ENCODE results near the gene AGFG1.

Gene AGFG1

GRCh38 chr2:227471924-227472264 is at the start of gene AGFG1:
Gene AGFG1 (plus strand): TSS chr2:227472156. CDS start chr2:227472422, 266 bp downstream.
- DNase-seq (ENCODE audit: low read depth): no peak
- H3K4me3 ChIP-seq (ENCODE audit: low read length): peak within 1 kb of the TSS; percentile 85
- peak; percentile 99 for TF ChIP-seq CTCF (conservative IDR thresholded peaks at IDR 0.05; ENCODE audit: low read depth, low read length)

- TF ChIP-seq CTCF (conservative IDR thresholded peaks at IDR 0.05; ENCODE audit: low read depth, low read length): no peak
- no peak for DNase-seq (ENCODE audit: low read depth)
- no peak overlapping the region for H3K4me3 ChIP-seq (ENCODE audit: low read length)
Measured at GRCh38 chr2:227423656-227424499, 48.1 kb upstream of the AGFG1 start.

- no peak overlapping the region for H3K4me3 ChIP-seq (ENCODE audit: low read length)
- TF ChIP-seq CTCF (conservative IDR thresholded peaks at IDR 0.05; ENCODE audit: low read depth, low read length): no peak
- DNase-seq (ENCODE audit: low read depth): no peak
Measured at GRCh38 chr2:227428731-227429285, 43.1 kb upstream of the AGFG1 start.

GRCh38 chr2:227430639-227431038 is 41.3 kb upstream of the AGFG1 start:
- no peak overlapping the region for H3K4me3 ChIP-seq (ENCODE audit: low read length)
- no peak for DNase-seq (ENCODE audit: low read depth)
- no peak for TF ChIP-seq CTCF (conservative IDR thresholded peaks at IDR 0.05; ENCODE audit: low read depth, low read length)

- H3K4me3 ChIP-seq (ENCODE audit: low read length): no peak overlapping the region
- no peak for TF ChIP-seq CTCF (conservative IDR thresholded peaks at IDR 0.05; ENCODE audit: low read depth, low read length)
- DNase-seq (ENCODE audit: low read depth): no peak
Measured at GRCh38 chr2:227433171-227433570, 38.8 kb upstream of the AGFG1 start.

- no peak for DNase-seq (ENCODE audit: low read depth)
- no peak for TF ChIP-seq CTCF (conservative IDR thresholded peaks at IDR 0.05; ENCODE audit: low read depth, low read length)
Measured at GRCh38 chr2:227436436-227437174, 35.4 kb upstream of the AGFG1 start.

More at GRCh38 chr2:227436436-227437174, 35.4 kb upstream of the AGFG1 start:
- H3K4me3 ChIP-seq (ENCODE audit: low read length): no peak overlapping the region

Measured in retinal pigment epithelial cell (primary cell).